HepG2 (cell line): Measurements from ENCODE around the gene TMEM256. TPM values are rescaled to one million over a fixed set of nuclear protein-coding genes. Genes with fewer than 3 reads are reported as not detected.

Experiments used
- ATAC-seq: fragments of 200-7000 bp; cut with Tn5 transposase; 3 replicates; pipeline ENCODE4 v1.9.1; 2020; ENCODE audit warnings: mild to moderate bottlenecking, moderate library complexity
- BruUV-seq: library from RNA; stranded (reverse); fragments of 400-500 nt; replicated peaks from 2 replicates; lab custom pipeline; 2021; lab: Mats Ljungman, UMichigan
- CTCF ChIA-PET: fragments of 300-600 bp; formaldehyde crosslinking; extraction: SDS; loops from one replicate; lab custom pipeline; 2021; ENCODE audit warnings: low total read pairs, inconsistent platforms, low intra/inter-chr PET ratio; lab: Yijun Ruan, JAX
- POLR2A ChIA-PET: fragments of 350-600 bp; sonication (Branson Sonifier 250); formaldehyde crosslinking; loops from one replicate; lab custom pipeline; 2020; ENCODE audit warnings: antibody characterized with exemption, inconsistent platforms; lab: Yijun Ruan, JAX
- DNase-seq: peaks from one replicate; pipeline ENCODE4 v3.0.0-alpha.2; 2015; ENCODE audit warnings: low spot score
- FAIRE-seq: peaks from 3 replicates; lab custom pipeline; 2011; peaks lifted over from hg19 to GRCh38; lab: Jason Lieb, UNC
- H2AFZ ChIP-seq: one replicate; pipeline ENCODE4 v1.6.1; 2011; ENCODE audit warnings: low read length, inconsistent platforms
- H3K27ac ChIP-seq: fragments of 300-600 bp; 3 replicates; pipeline ENCODE4 v1.8.0; 2011; ENCODE audit warnings: mixed run types, mild to moderate bottlenecking, mixed read lengths, low read length, inconsistent platforms; ENCODE audit not compliant: insufficient read depth; ENCODE audit errors: extremely low read length
- H3K27me3 ChIP-seq, 2 experiments: fragments of 200-600 bp in 1 of 2; 2 replicates in 1 of 2; 3 replicates in 1 of 2; pipeline versions ENCODE4 v1.6.0 to v1.8.0; 2011; ENCODE audit warnings: low read length in 2 of 2, mild to moderate bottlenecking in 2 of 2, moderate library complexity in 2 of 2, inconsistent platforms in 1 of 2; ENCODE audit not compliant: insufficient read depth in 2 of 2, control insufficient read depth in 1 of 2
- H3K36me3 ChIP-seq, 2 experiments: fragments of 200-600 bp in 1 of 2; replicated peaks in 1 of 2; 2 replicates in 1 of 2; 3 replicates in 1 of 2; pipeline versions ENCODE4 v1.5.1 to v1.8.0; 2011; ENCODE audit warnings: low read length in 2 of 2, inconsistent platforms in 1 of 2; ENCODE audit not compliant: insufficient read depth in 2 of 2, control insufficient read depth in 1 of 2
- H3K4me1 ChIP-seq: 2 replicates; pipeline ENCODE4 v1.5.1; 2012; ENCODE audit warnings: low read length, inconsistent platforms; ENCODE audit not compliant: insufficient read depth
- H3K4me2 ChIP-seq: 2 replicates; pipeline ENCODE4 v1.6.0; 2011; ENCODE audit warnings: low read depth, low read length, inconsistent platforms
- H3K4me3 ChIP-seq, 3 experiments: fragments of 200-600 bp in 1 of 3; sonication (generic), shearing (Covaris generic) in 1 of 3; replicated peaks in 1 of 3; 2 replicates each; pipeline ENCODE4 v1.5.1; 2011 to 2016; ENCODE audit warnings: low read length in 3 of 3, inconsistent platforms in 2 of 3, low read depth in 2 of 3, mild to moderate bottlenecking in 2 of 3, control low read depth in 1 of 3, mixed read lengths in 1 of 3; ENCODE audit not compliant: insufficient read depth in 1 of 3
- H3K79me2 ChIP-seq: one replicate; pipeline ENCODE4 v1.6.1; 2011; ENCODE audit warnings: low read length, inconsistent platforms; ENCODE audit not compliant: insufficient read depth
- H3K9ac ChIP-seq: 2 replicates; pipeline ENCODE4 v1.6.0; 2011; ENCODE audit warnings: mild to moderate bottlenecking, low read depth, low read length, inconsistent platforms; ENCODE audit not compliant: insufficient read depth
- H3K9me3 ChIP-seq: 2 replicates; pipeline ENCODE4 v1.5.1; 2012; ENCODE audit warnings: mild to moderate bottlenecking, low read length
- H4K20me1 ChIP-seq: 2 replicates; pipeline ENCODE4 v1.6.0; 2011; ENCODE audit warnings: inconsistent platforms, mild to moderate bottlenecking, low read length, moderate library complexity; ENCODE audit not compliant: insufficient read depth
- BCL6 ChIP-seq: IDR thresholded peaks from 2 replicates; pipeline ENCODE4 v1.6.1; 2016; ENCODE audit warnings: missing genetic modification reagents, missing compliant biosample characterization
- CBFB ChIP-seq: sonication (generic); formaldehyde crosslinking; IDR thresholded peaks from 2 replicates; pipeline ENCODE4 v1.4.0; 2020; ENCODE audit warnings: missing genetic modification reagents
- HOMEZ ChIP-seq: IDR thresholded peaks from 2 replicates; pipeline ENCODE4 v1.6.1; 2016; ENCODE audit warnings: low read depth
- MTERF4 ChIP-seq: sonication (generic); formaldehyde crosslinking; IDR thresholded peaks from 2 replicates; pipeline ENCODE4 v1.8.0; 2023; ENCODE audit warnings: mild to moderate bottlenecking, missing genetic modification reagents
- MXD1 ChIP-seq: sonication (generic); formaldehyde crosslinking; IDR thresholded peaks from 2 replicates; pipeline ENCODE4 v1.4.0; 2020; ENCODE audit warnings: mild to moderate bottlenecking, missing genetic modification reagents
- NFIB ChIP-seq: sonication (generic); formaldehyde crosslinking; IDR thresholded peaks from 2 replicates; pipeline ENCODE4 v1.9.0; 2021; ENCODE audit warnings: missing genetic modification reagents, mild to moderate bottlenecking, borderline replicate concordance
- SMYD3 ChIP-seq: sonication (generic); formaldehyde crosslinking; IDR thresholded peaks from 2 replicates; pipeline ENCODE4 v1.8.1; 2023; ENCODE audit warnings: mild to moderate bottlenecking, missing genetic modification reagents
- TCF7L2 ChIP-seq: IDR thresholded peaks from 2 replicates; pipeline ENCODE4 v1.6.1; 2011; ENCODE audit warnings: mild to moderate bottlenecking, low read depth, low read length, moderate library complexity
- XBP1 ChIP-seq: sonication (generic); formaldehyde crosslinking; IDR thresholded peaks from 2 replicates; pipeline ENCODE4 v1.5.0; 2020; ENCODE audit warnings: missing genetic modification reagents
- ZBTB25 ChIP-seq: IDR thresholded peaks from 2 replicates; pipeline ENCODE4 v1.6.1; 2018; ENCODE audit warnings: missing genetic modification reagents
- ZNF260 ChIP-seq: sonication (generic); formaldehyde crosslinking; IDR thresholded peaks from 2 replicates; pipeline ENCODE4 v1.4.0; 2020; ENCODE audit warnings: missing genetic modification reagents, low read depth, mild to moderate bottlenecking, borderline replicate concordance
- ZNF337 ChIP-seq: sonication (generic); formaldehyde crosslinking; IDR thresholded peaks from 2 replicates; pipeline ENCODE4 v1.5.1; 2020; ENCODE audit warnings: missing genetic modification reagents, low read depth, mild to moderate bottlenecking, borderline replicate concordance
- ZNF441 ChIP-seq: sonication (generic); formaldehyde crosslinking; IDR thresholded peaks from 2 replicates; pipeline ENCODE4 v1.7.0; 2021; ENCODE audit warnings: missing genetic modification reagents, borderline replicate concordance
- ZNF639 ChIP-seq: conservative IDR thresholded peaks from 2 replicates; pipeline ENCODE4 v1.6.1; 2018; ENCODE audit warnings: missing genetic modification reagents
- ZNF839 ChIP-seq: sonication (generic); formaldehyde crosslinking; IDR thresholded peaks from 2 replicates; pipeline ENCODE4 v1.4.0; 2020; ENCODE audit warnings: missing genetic modification reagents, mild to moderate bottlenecking, borderline replicate concordance
- WGBS: methylation state at CpG from one replicate; pipeline ENCODE4 v1.1.6; 2017; ENCODE audit warnings: low lambda C conversion rate; 5-methylcytosine and 5-hydroxymethylcytosine counted together
- in situ Hi-C: cut with HindIII; loops from 2 replicates; pipeline ENCODE4 v1.10.0; 2017; ENCODE audit warnings: low pct_unique_long_range_greater_than_20kb; ENCODE audit not compliant: extremely low pct_ligation_motif_present
- intact Hi-C: fragments of 100-400 bp; cut with micrococcal nuclease; formaldehyde crosslinking; loops from one replicate; pipeline ENCODE4 v1.10.0; 2022; ENCODE audit not compliant: unreplicated experiment
- polyA plus RNA-seq, 8 experiments: library from polyadenylated mRNA; depleted of rRNA in 3 of 8; stranded (reverse) in 7 of 8; unstranded in 1 of 8; fragments of >200 nt; fragmentation: Illumina TruSeq in 4 of 8; extraction: Trizol in 4 of 8; gene quantifications; 2 replicates each; pipeline versions ENCODE4 v1.2.1 to v1.2.3, GENCODE V29; 2011 to 2016; ENCODE audit warnings: low read depth in 4 of 8, missing spikeins in 1 of 8, mixed read lengths in 1 of 8; ENCODE audit not compliant: insufficient read depth in 1 of 8
- total RNA-seq, 5 experiments: library from RNA; depleted of rRNA; stranded (reverse); fragments of >200 nt; fragmentation: Illumina TruSeq; extraction: Trizol; gene quantifications; 2 replicates each; pipeline ENCODE4 v1.2.3, GENCODE V29; 2016; ENCODE audit warnings: low read depth in 1 of 5

Gene TMEM256
- total and polyA plus RNA-seq, 2 of the 13 experiments (the other 11 are each of a cell fraction or from before 2014, with no cell fraction given): 231 to 252 TPM

- CTCF ChIA-PET: no interaction called here
- H3K4me2 ChIP-seq: no peak overlapping the region
Observed at GRCh38 chr17:7367918-7368598, 35.8 kb downstream of the TMEM256 start.

GRCh38 chr17:7367083-7367482 is 36.8 kb downstream of the TMEM256 start:
- ATAC-seq: no peak
- Histone ChIP-seq H3K9ac (no peak overlapping the region), H4K20me1 (no peaks in the 10 kb centered on the region), H3K27me3 (peaks cover 0 to 14% of the 10 kb centered on the region in 2 experiments; a peak in 3 of 5 replicates), H3K79me2 (no peaks in the 10 kb centered on the region), H3K4me2 (no peak overlapping the region), H3K4me1 (peaks cover 23% of the 10 kb centered on the region), H2AFZ (no peak overlapping the region), H3K4me3 (no peak overlapping the region), H3K27ac (no peak overlapping the region), H3K36me3 (no peaks in the 10 kb centered on the region), H3K9me3 (no peaks in the 10 kb centered on the region)
- ChIA-PET POLR2A (no interaction called here), CTCF (no interaction called here)
- DNase-seq: no peak
- no peak for FAIRE-seq
- intact Hi-C loops (no loop called here), in situ Hi-C loops (no loop called here)
- 76% methylated on average over 7 of the region's 8 CpGs for WGBS
- BruUV-seq: no TSS peak
- TF ChIP-seq NFIB (no peak), MTERF4 (CRISPR knock-in tag) (no peak), ZNF441 (CRISPR knock-in tag) (no peak), ZNF639 (no peak), ZBTB25 (CRISPR knock-in tag) (no peak), HOMEZ (no peak), ZNF839 (CRISPR knock-in tag) (no peak), ZNF337 (CRISPR knock-in tag) (no peak)

More at GRCh38 chr17:7367918-7368598, 35.8 kb downstream of the TMEM256 start:
- no peak for FAIRE-seq
- no TSS peak for BruUV-seq
- H3K36me3 ChIP-seq: no peaks in the 10 kb centered on the region
- in situ Hi-C loops: no loop called here
- no peaks in the 10 kb centered on the region for H4K20me1 ChIP-seq
- no peaks in the 10 kb centered on the region for H3K79me2 ChIP-seq
- no peak overlapping the region for H3K4me3 ChIP-seq
- H3K4me1 ChIP-seq: peaks cover 20% of the 10 kb centered on the region
- 52% methylated on average over 13 of the region's 13 CpGs for WGBS
- no peaks in the 10 kb centered on the region for H3K9me3 ChIP-seq
- H2AFZ ChIP-seq: no peak overlapping the region
- POLR2A ChIA-PET: interaction anchor here (1.2 kb wide), 1 partner anchor 36 kb away, joined by 3 read pairs; the partner anchor contains the start of gene TMEM256
- DNase-seq: no peak
- H3K27me3 ChIP-seq: peaks cover 0 to 14% of the 10 kb centered on the region in 2 experiments; a peak in 3 of 5 replicates
- TF ChIP-seq SMYD3 (CRISPR knock-in tag) (no peak), CBFB (CRISPR knock-in tag) (no peak), ZNF260 (CRISPR knock-in tag) (no peak), BCL6 (no peak), TCF7L2 (no peak), XBP1 (no peak), MXD1 (CRISPR knock-in tag) (no peak)
- no peak for ATAC-seq
- intact Hi-C loops: no loop called here
- H3K27ac ChIP-seq: no peak overlapping the region
- no peak overlapping the region for H3K9ac ChIP-seq
